CD4-positive, alpha-beta T cell treated with Interleukin-15 for 4 hours (primary cell): ENCODE data around the gene CSF2.
"Not testable (repeated sequence)": the region's sequence is repeated elsewhere in the genome, so short reads cannot be mapped to it uniquely, and the experiment has no call there.

Source experiments
- DNase-seq: peaks from one replicate; pipeline ENCODE4 v3.0.0-alpha.2; 2020; ENCODE audit warnings: low spot score

The CSF2 gene

DNA sequence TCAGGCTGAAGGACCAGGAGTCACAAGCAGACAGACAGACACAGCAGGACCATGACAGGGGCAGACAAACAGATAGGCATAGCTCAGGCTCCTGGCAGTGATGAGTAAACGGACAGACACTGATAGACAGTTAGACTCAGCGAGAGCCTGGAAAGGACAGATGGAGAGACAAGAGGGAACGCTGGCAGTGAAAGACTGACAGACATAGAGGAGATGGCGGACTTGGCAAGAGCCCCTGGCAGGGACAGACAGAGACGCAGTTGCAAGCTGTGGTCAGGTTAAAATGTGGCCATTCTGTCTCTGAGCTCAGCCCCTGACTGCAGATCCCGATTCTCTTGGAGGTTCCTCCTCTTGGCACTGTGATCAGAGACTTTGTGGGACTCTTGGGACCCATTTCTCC, 13.6 kb downstream of the CSF2 start:
- DNase-seq, result no peak

DNA sequence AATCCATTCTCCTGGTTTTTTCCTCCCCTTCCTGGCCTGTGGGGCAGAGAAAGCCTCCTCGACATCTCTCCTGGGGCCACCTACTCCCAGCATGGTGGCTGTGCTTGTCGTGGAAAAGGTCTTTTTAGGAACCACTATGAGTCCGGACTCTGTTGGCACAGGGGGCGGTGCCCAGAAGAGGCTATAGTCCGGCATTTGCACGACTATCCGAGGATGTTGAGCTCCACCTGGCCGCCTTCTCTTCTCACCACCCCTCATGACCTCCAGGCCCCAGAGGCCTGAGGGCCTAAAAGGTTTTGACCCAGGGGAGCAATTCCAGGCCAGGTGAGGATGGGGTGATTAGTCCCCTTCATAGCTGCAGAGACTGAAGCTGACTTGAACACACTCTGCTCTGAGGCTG, 14.1 kb downstream of the CSF2 start:
- no peak for DNase-seq

DNA sequence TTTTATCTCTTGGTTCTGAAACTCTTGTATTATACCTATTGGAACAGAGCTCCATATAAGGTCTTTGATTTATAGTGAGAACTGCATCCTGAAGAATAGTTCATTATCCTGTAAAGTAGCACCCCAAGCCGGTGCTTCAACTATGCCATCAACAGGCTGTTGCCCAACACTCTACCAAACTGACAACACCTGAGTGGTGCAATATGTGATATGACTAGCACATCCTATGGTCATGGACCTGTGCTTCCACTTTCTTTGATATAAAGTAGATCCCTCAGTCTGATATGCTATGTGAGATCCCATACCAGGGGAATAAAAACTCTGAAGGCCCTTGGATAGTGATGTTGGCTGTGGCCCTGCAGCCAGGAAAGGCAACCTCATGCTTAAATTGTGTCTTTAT, 15.8 kb downstream of the CSF2 start:
- DNase-seq, result no peak

DNA sequence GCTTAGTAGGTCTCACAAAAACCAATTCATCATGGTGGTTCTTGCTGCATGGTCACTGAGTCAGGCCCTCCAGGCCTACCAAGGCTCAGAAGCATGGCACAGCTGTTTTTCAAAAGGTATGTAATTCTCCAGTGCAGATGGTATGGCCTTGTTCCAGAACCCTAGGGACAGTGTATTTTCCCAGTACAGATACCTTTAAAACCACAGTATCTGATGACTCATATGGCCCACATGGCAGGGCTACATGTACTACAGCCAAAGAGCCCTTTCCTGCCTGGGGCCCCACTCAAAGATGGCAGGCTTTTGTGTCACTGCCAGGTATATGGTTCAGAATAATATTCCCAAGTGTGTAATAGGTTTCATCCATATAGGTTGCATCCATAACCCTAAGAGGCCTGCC, 16.5 kb downstream of the CSF2 start:
- no peak for DNase-seq

DNA sequence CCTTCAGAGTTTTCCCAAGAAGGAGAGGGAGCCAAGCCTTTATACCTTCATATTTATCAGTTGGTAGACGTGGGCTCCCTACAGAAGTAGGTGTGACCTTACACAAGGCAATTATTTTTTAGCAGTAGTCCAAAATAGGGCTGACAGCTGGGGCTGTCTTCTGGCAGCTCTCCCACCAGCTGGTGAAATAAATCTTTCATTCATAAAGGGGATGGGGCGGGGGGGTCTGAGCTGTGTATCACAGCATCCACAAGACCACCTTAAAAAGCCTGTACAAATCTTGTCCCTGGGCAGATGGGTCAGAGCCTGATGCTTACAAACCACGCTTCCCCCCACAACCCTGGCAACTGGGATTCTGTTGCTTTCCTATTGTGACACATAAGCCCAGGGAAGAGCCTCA, 19.7 kb downstream of the CSF2 start:
- DNase-seq, result no peak

DNA sequence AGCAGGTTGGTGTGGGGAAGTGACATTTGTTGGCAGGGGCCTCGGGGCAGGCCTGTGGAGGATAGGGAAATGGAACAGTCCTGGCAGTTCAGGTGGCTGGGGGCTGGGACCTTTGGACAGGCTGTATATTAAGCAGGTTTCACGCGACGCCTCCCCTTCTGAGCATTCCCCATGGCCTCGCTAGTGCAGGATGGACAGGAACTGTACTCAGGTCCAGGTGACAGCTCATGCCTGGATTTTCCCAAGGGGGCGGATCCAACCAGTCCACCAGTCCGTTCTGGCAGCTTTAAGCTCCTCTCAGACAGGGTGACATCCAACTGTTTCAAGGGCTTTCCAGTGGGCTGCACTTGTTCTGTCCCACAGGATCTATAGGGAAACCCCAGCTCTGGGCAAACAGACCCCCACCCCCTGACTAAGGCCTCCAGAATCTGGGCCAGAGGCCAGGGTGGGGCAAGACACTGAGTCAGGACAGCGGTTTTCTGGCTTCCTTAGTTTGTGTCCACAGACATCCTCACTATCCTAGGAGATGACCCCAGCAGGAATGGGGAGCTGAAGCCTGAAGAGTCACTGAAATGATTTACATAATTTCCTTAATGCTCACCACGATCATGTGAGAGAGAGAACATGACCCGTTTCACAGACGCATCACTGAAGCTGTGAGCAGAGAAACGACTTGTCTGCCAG, 20.9 kb downstream of the CSF2 start:
- no peak for DNase-seq

DNA sequence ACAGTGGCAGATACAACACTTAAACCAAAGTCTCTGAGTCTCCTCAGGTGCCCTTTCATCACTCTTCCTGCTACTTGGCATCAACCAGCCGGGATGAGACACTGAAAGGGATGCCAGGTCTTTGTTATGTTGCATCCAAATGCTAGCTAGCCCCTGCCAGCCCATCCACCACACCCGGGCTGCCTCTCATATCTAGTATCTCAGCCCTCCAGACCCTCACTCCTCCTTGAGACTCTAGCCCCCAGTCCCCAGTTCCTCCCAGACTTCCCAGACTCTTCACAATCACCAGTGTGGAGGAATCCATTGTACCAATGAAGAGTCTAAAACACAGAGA, 21.5 kb downstream of the CSF2 start:
- DNase-seq, result no peak

DNA sequence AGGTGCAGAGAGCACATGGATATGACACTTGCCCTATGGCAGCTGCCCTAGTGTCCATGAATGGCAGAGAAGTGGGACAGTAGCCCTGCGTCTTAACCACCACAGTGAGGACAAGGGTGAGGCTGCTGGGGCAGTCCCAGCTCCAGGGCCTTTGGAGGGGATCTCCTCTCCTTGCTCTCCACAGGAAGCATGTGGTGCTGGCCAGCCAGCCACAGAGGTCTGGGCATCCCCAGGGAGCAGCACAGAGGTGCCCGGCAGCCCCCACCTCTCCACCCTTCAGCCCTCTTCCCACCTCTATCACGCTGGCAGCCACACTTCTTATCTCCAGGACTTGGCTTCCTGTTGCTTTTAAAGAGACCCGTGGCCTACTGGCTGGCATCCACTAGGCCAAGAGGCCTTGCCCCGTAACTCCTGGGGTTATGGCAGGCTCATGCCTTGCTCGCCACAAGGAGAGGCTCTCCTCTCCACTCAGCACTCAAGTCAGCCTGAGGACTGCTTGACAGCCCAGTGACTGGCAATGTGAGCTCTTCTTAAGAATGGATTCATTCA, 21.9 kb downstream of the CSF2 start:
- no peak for DNase-seq

DNA sequence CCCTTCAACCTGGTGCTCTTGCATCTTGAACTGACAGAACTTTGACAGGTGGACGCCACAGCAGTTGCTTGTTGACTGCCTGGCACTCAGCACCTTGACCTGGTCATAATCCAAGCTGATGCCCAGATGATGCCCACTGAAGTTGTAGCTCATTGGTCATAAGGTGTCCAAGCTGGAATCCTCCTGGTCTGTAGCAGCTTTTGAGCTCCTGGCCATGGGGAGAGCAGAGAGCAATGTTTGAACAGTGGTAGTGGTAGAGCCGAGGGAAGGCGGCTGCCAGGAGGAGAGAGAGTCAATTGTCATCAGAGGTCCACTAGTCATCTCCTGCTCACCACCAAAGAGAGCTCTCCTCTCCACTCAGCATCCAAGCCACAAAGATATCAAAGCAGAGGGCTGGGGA, 23.3 kb downstream of the CSF2 start:
- DNase-seq, result no peak

DNA sequence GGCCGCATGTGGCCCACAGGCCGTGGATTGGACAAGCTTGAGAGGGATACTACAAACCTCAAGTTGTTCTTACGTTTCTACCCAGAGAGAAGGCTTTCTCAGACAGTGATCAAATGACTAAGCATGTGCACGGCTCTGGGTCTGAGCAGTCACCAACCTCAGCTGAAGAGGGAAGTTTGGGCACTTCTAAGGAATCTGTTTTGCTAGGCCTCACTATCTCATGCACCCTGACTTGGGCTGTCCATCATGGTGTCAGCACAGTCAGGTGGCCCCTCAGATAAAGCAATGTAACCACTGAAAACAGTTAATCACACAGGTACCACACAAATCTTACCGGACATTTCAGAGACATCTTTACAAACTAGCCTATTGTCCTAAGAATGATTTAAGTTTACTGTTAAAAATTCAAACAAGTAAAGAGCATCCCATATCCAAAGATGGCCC, 24.6 kb downstream of the CSF2 start:
- DNase-seq, result no peak

DNA sequence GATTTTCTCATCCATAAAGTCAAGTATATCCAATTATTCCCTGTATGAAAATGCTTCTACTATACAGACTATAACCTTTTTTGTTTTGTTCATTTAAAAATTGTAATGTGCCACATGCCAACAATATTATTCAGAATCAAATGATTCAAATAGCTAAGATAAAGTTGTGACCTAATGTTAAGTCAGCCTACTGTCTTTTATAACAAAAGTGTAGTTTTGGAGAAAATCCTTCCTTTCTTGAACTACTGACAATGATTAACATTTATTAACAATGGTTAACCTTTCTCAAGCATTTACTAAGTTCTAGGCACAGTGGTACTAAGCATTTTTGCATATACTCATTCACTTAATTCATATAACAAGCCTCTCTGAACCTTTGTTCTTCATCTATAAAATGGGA, 25.0 kb downstream of the CSF2 start:
- DNase-seq, result no peak

DNA sequence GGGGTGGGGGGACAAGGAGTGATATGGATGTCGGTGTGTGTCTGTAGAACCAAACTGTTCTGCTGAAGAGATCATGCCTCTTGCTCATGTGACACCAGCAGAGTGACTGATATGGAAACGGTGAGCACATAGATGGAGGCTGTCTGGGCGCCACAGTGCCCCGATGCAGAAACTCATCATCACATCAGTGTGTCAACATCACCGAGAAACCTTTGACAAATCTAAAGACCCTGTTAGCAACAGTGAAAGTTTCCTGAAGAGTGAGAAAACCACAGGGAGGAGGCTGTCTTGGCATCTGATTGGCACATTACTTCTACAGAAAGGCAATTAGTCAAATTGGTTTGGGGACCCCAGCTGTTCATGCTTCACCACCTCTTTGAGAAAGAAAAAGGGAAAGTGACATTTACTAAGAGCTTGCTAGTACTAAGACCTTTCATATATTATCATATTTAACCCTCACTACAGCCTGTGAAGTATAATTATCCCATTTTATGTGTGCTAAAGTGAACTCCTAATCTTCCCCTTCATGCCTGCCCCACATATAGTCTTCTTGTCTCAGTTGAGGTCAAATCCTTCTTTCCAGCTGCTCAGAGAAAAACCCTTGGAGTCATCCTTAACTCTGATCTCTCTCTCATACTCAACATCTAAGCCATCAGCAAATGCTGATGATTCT, 25.6 kb downstream of the CSF2 start:
- peak; percentile 75 for DNase-seq

DNA sequence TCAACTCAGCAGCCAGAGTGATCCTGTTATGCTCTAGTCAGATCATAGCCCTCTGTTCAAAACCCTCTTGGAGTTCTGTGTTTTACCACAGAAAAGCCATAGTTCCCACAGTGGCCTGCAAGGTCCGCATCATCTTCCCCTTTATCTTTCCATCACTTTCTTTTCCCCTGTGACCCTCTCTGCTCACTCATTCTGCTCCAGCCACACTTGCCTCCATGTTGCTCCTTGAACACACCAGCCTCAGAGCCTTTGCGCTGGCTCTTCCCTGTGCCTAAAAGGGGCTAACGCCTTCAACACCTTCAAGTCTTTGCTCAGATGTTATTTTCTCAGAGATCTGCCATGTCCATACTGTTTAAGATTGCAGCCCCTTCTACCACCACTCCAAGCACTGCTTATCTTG, 26.3 kb downstream of the CSF2 start:
- DNase-seq, result no peak

DNA sequence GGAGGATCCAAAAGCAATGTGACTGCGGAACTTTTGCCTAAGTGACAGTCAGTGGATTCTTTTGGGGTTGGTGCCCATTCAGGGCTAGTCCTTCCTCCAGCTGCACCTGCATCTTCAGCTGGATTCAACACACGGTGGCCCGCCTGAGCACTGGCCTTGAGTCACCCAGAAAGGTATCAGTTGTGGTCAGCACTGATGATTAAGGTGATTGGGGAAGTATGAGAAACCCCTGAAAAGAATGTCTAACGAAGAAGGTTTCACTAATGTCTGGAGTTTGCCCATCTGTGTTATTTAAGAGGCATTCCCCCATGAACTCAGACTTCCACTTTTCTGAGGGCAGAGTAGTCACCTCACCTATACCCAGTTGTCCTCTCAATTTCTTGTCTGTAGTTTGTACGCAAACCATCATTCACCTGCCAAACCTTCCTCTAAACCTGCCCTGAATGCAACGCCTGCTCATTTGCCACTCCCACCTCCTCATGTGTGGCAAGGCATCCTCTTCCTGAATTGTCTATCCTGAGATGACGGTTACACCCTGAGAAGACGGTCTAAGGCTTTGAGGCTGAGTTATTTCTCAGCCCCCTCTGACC, 27.2 kb downstream of the CSF2 start:
- no peak for DNase-seq

DNA sequence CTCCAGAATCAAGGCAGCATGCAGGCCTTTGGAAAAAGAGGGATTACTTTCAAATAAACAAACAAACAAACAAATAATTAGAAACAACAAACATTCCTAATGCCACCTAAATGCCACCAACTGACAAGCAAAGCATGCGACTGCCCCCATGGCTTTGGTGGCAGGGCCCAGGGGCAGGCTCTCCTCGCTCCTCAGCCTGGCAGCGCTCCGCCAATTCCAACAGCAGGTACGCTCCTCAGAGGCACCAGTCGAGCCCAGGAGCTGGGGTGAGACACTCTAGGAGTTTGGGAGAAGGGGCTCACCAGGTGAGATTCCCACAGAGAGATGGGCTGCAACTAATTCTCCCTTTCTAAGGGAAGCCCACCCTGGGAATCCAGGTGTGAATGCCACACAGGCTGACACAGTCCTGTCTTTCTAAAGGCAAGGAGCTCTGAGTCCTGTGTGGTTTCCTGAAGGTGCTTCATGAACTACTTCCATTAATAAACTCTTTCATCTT, 27.8 kb downstream of the CSF2 start:
- no peak for DNase-seq

DNA sequence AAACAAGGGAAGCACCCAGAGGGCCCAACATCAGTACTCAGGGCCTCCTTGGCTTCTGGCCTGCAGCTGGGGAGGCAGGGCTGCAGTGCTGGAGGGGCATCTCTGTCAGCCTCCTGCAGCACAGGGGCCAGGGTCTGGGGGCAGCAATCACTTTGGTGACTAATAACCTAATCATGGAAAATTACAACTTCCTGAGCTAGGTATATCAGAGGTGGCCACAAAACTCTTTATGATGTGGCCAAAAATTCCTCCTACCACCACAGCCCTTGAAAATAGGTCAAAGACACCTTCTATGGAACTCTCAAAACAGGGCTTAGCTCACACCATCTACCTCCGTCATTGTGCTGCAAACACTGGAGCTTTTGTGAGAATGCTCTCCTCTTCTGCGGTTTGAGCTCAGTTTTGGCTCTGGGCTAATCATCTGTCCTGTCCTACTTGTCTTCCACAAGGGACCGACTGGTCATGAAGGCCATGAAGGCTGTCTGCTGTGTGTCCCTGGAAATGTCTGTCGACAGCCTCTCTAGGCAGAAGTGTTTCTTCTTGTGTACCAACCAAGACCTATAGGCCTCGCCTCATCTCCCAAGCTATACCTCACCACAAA, 28.6 kb downstream of the CSF2 start:
- DNase-seq, result peak; percentile 42

DNA sequence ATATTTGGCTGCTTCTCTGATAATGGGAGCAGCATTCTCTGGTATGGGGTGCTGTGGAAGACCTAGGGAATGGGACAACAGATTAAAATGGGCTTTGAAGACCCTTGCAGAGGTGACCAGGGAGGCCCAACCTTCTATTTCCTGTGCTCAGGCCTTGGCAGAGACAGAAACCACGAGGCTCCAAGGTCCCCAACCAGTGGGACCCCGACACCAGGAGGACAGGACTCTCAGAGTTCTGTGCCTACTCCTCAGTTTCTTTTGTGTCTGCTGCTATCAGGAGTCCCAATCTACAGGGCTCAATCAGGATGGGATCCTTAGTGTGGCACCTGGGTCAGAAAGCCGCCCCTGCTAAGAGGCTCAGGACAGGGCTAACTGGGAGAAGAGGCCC, 29.3 kb downstream of the CSF2 start:
- no peak for DNase-seq

DNA sequence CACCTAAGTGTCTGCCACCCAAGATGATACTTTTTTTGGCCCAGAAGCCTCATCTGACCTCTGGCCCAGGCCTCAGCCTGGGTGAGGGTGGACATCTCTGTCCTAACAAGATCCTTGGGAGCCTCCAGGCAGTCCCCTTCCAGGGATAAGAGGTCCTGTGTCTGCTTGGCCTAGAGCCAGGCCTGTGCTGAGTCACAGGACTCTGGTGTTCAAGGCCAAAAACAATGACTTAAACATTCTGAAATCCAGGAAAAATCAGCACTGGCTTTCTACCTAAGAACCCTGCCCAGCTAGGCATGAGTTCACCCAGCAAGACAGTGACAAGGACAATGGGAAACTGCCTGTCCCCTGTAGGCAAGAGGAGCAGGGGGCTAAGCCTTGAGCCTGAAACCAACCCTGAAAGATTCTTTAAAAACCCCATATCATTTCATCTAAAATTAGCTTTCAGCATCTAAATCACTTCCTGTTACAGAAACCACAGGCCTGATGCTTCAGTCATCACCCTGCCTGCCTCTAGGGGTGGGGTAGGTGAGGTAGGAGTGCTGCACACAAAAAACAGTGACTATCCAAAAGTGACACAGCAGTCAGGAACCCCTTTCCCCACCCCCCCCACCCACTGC, 29.9 kb downstream of the CSF2 start:
- peak; percentile 85 for DNase-seq

DNA sequence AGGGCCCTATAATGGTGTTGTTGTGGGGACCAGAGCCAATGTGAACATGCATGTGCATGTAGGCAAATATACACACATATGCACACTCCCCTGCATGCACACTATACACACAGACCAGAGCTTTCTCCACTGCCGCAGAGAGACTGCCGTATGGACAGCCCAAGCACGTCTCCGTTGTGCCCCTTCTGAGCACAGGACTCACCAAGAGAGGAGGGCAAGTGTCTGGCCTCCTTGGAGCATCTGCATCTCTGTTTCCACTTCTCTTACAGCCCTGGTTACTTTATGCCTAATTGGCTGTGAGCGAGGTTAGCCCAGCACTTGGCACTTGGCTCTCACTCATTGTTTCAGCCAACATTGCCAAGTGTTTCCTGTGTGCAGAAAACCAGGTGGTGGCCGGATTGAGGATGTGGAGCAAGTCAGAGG, 30.4 kb downstream of the CSF2 start:
- no peak for DNase-seq

DNA sequence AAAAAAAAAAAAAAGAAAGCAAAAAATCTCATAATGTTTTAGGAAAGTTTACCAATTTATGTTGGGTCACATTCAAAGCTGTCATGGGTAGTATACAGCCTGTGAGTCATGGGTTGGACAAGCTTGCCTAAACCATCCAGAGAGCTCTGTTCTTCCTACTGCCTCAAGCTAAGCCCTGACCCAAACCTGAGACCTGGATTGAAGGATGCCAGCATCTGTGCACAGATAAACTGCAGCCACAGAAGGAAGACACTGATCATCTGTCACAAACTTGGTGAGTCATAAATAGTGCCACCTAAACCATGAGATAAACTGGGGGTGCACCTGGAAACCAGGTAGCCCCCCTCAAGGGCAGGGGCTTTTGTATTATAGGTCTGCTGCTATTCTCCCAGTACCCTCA, 31.0 kb downstream of the CSF2 start:
- DNase-seq, result no peak

DNA sequence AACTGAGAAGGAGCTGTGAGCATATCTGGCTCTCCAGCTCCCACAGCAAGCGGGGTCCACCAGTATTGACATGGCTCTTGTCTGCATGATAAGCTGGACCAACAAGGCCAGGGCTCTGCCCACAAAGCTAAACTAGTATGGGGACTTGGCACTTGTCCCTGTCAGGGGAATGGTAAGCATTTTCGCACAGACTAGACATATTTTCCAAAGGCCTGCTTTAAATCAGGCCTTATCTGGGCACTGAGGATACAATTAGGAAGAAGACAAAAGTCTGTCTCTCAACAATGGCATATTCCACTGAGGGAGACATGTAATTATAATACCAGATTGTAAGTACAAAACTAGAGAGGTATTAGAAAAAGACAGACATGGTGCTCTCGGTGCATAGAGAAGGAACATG, 32.1 kb downstream of the CSF2 start:
- no peak for DNase-seq

DNA sequence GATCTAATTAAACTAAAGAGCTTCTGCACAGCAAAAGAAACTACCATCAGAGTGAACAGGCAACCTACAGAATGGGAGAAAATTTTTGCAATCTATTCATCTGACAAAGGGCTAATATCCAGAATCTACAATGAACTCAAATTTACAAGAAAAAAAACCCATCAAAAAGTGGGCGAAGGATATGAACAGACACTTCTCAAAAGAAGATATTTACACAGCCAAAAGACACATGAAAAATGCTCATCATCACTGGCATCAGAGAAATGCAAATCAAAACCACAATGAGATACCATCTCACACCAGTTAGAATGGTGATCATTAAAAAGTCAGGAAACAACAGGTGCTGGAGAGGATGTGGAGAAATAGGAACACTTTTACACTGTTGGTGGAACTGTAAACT, 34.9 kb downstream of the CSF2 start:
- not testable (repeated sequence) for DNase-seq
